Effector CD4-positive, alpha-beta T cell (primary cell): ENCODE data around the gene HRH1.

ENCODE experiments used
- DNase-seq: peaks from one replicate; pipeline ENCODE4 v3.0.0-alpha.2; 2020

Gene HRH1

GRCh38 chr3:11287404-11287803 lies 133.1 kb downstream of the HRH1 start:
- no peak for DNase-seq

- DNase-seq, result no peak
These were observed 133.8 kb downstream of the HRH1 start for GRCh38 chr3:11288021-11288491.

GRCh38 chr3:11288786-11289637 lies 134.7 kb downstream of the HRH1 start:
- DNase-seq, result no peak

- no peak for DNase-seq
These were observed 135.6 kb downstream of the HRH1 start for GRCh38 chr3:11289864-11290263.

GRCh38 chr3:11290743-11291680 lies 136.7 kb downstream of the HRH1 start:
- DNase-seq, result peak; percentile 22

- DNase-seq, result no peak
These were observed 137.5 kb downstream of the HRH1 start for GRCh38 chr3:11291808-11292207.

- no peak for DNase-seq
These were observed 142.8 kb downstream of the HRH1 start for GRCh38 chr3:11297126-11297525.

- no peak for DNase-seq
These were observed 146.7 kb downstream of the HRH1 start for GRCh38 chr3:11300970-11301369.

- no peak for DNase-seq
These were observed 148.2 kb downstream of the HRH1 start for GRCh38 chr3:11302444-11302843.

- no peak for DNase-seq
These were observed 149.9 kb downstream of the HRH1 start for GRCh38 chr3:11304175-11304574.

GRCh38 chr3:11305509-11305908 lies 151.2 kb downstream of the HRH1 start:
- no peak for DNase-seq

GRCh38 chr3:11306817-11307589 lies 152.7 kb downstream of the HRH1 start:
- DNase-seq, result no peak

- no peak for DNase-seq
These were observed 153.6 kb downstream of the HRH1 start for GRCh38 chr3:11307830-11308432.

- no peak for DNase-seq
These were observed 156.0 kb downstream of the HRH1 start for GRCh38 chr3:11310258-11310657.

GRCh38 chr3:11312166-11312565 lies 157.9 kb downstream of the HRH1 start:
- DNase-seq, result no peak
